Activated CD8-positive, alpha-beta T cell treated with anti-CD3 and anti-CD28 coated beads, Interleukin-2, amount 10 ng/mL, durations not matched to agents 7 days and 5 days (primary cell): ENCODE data around the gene SOX30. TPM values are rescaled to one million over a fixed set of nuclear protein-coding genes. Genes with fewer than 3 reads are reported as not detected.

Experiments used
- ATAC-seq: fragments of 150-1000 bp; cut with Tn5 transposase; one replicate; pipeline ENCODE4 v1.10.0; 2021; ENCODE audit warnings: moderate library complexity
- CTCF ChIA-PET: fragments of 350-600 bp; sonication (Branson Sonifier 250); formaldehyde crosslinking; loops from one replicate; lab custom pipeline; 2021; ENCODE audit warnings: antibody characterized with exemption; lab: Charles Lee
- POLR2A ChIA-PET: fragments of 350-600 bp; sonication (Branson Sonifier 250); formaldehyde crosslinking; loops from one replicate; lab custom pipeline; 2021; ENCODE audit warnings: antibody characterized with exemption; lab: Charles Lee
- DNase-seq: peaks from one replicate; pipeline ENCODE4 v3.0.0-alpha.2; 2020
- H3K27ac Mint-ChIP-seq: one replicate; pipeline ENCODE4 v1.8.0; 2021; ENCODE audit warnings: mild to moderate bottlenecking, mixed read lengths
- H3K27me3 Mint-ChIP-seq: one replicate; pipeline ENCODE4 v1.8.0; 2021; ENCODE audit warnings: low read depth, mixed read lengths
- H3K36me3 Mint-ChIP-seq: one replicate; pipeline ENCODE4 v1.8.0; 2021; ENCODE audit warnings: low read depth, mixed read lengths
- H3K4me1 Mint-ChIP-seq: one replicate; pipeline ENCODE4 v1.8.0; 2021; ENCODE audit warnings: low read depth, mixed read lengths
- H3K4me3 Mint-ChIP-seq: one replicate; pipeline ENCODE4 v1.8.0; 2021; ENCODE audit warnings: mild to moderate bottlenecking, mixed read lengths
- H3K9me3 Mint-ChIP-seq: one replicate; pipeline ENCODE4 v1.8.0; 2022; ENCODE audit warnings: mixed read lengths; ENCODE audit not compliant: insufficient read depth
- total RNA-seq, 2 experiments: library from RNA; stranded (reverse); gene quantifications; one replicate each; pipeline ENCODE4 v1.2.3, GENCODE V29; 2021

The SOX30 gene
- total RNA-seq, 2 experiments from 2014 or later: 0.10 to 0.11 TPM

DNA sequence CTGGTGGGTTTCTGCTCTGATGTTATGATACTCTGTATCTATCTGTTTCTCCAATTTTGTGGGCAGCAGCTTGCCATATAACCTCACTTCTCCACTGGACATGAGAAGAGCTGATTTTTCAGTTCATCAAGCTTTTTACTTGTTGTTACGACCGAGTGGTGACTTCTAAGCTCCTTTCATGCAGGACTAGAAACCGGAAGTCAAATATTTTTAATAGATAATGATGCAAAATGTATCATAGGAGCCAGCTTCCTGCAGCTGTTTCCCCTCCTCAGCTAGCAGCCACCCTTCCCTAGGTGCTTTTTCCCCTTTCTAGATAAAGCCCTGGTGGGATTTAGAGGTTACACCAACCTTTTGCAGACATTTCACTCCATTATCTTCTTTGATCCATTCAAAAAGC, 59.6 kb downstream of the SOX30 start:
- no peaks in the 10 kb centered on the region for H3K27me3 Mint-ChIP-seq
- ATAC-seq: no peak
- peaks cover 60% of the 10 kb centered on the region for H3K4me1 Mint-ChIP-seq
- H3K4me3 Mint-ChIP-seq: no peak overlapping the region
- no peak for DNase-seq
- peak overlapping the region; percentile 53 for H3K27ac Mint-ChIP-seq
- H3K36me3 Mint-ChIP-seq: peaks cover 18% of the 10 kb centered on the region
- ChIA-PET CTCF (interaction anchor here (1.0 to 2.0 kb wide), 3 partner anchors 12 to 150 kb away, joined by 3 to 7 read pairs (median 4); no protein-coding TSS in a partner anchor), POLR2A (interaction anchor here (1.0 to 1.4 kb wide), 2 partner anchors 15 to 52 kb away, joined by 3 read pairs; no protein-coding TSS in a partner anchor)
- H3K9me3 Mint-ChIP-seq: no peaks in the 10 kb centered on the region

DNA sequence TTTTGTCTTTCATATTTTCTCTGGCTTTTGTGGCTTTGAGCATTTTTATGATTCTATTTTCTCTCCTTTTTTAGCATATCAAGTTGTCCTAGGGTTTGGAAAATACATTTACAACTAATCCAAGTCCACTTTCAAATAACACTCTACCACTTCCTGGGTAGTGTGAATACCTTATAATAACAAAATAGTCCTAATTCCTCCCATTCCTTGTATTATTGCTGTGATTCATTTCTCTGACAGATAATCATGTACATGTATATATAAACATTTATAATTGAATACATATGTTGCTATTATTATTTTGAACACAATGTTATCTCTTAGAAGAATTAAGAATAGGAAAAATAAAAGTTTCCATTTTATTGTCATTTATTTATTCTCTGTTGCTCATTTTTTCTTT, 61.8 kb downstream of the SOX30 start:
- Mint-ChIP-seq H3K9me3 (no peaks in the 10 kb centered on the region), H3K27ac (no peak overlapping the region), H3K27me3 (no peaks in the 10 kb centered on the region), H3K36me3 (peaks cover 13% of the 10 kb centered on the region), H3K4me3 (no peak overlapping the region), H3K4me1 (peaks cover 39% of the 10 kb centered on the region)
- DNase-seq: no peak
- ChIA-PET POLR2A (no interaction called here), CTCF (no interaction called here)
- no peak for ATAC-seq

GRCh38 chr5:157584628-157585027, 67.6 kb downstream of the SOX30 start:
- ATAC-seq: no peak
- H3K36me3 Mint-ChIP-seq: peaks cover 2% of the 10 kb centered on the region
- H3K27ac Mint-ChIP-seq: no peak overlapping the region
- DNase-seq: no peak
- no peaks in the 10 kb centered on the region for H3K9me3 Mint-ChIP-seq
- H3K4me3 Mint-ChIP-seq: no peak overlapping the region
- POLR2A ChIA-PET: no interaction called here
- H3K27me3 Mint-ChIP-seq: no peaks in the 10 kb centered on the region
- CTCF ChIA-PET: interaction anchor here (1.1 to 1.3 kb wide), 2 partner anchors 12 to 159 kb away, joined by 3 to 8 read pairs; partner anchors contain the start of gene LSM11
- H3K4me1 Mint-ChIP-seq: peaks cover 26% of the 10 kb centered on the region

- Mint-ChIP-seq H3K9me3 (no peaks in the 10 kb centered on the region), H3K36me3 (peaks cover 2% of the 10 kb centered on the region), H3K27ac (peak overlapping the region; percentile 50), H3K27me3 (no peaks in the 10 kb centered on the region), H3K4me3 (peak overlapping the region; percentile 2), H3K4me1 (peaks cover 39% of the 10 kb centered on the region)
- CTCF ChIA-PET: interaction anchor here (0.9 to 1.0 kb wide), 2 partner anchors 12 to 135 kb away, joined by 3 read pairs; no protein-coding TSS in a partner anchor
- POLR2A ChIA-PET: interaction anchor here (0.7 kb wide), 1 partner anchor 151 kb away, joined by 3 read pairs; no protein-coding TSS in a partner anchor
- DNase-seq (no peak), ATAC-seq (peak; percentile 45)
Observed at GRCh38 chr5:157582731-157583620, 69.3 kb downstream of the SOX30 start.

DNA sequence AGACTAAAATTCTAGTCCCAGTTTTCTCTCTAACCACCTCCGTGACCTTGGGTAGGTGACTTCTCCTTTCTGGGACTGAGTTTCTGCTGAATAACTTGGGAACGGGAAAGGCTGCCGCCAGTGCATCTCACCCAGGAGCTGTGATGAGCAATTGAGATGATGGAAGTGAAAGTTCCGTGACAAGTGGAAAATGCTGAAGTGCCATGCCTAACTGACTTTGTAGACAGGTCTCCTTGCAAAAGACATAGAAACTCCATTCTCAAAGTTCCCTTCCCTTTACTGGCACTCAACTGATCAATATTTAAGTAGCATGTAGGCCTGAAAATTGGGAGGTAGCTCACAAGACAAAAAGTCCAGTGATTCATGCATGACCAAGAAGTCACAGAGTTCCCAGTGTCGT, 70.3 kb downstream of the SOX30 start:
- no peak for ATAC-seq
- Mint-ChIP-seq H3K27me3 (no peaks in the 10 kb centered on the region), H3K9me3 (no peaks in the 10 kb centered on the region), H3K4me3 (no peak overlapping the region), H3K27ac (peak overlapping the region; percentile 37), H3K36me3 (no peaks in the 10 kb centered on the region), H3K4me1 (peaks cover 42% of the 10 kb centered on the region)
- no peak for DNase-seq
- ChIA-PET POLR2A (interaction anchor here (0.7 kb wide), 1 partner anchor 150 kb away, joined by 3 read pairs; no protein-coding TSS in a partner anchor), CTCF (interaction anchor here (0.9 to 1.3 kb wide), 2 partner anchors 11 to 136 kb away, joined by 3 to 4 read pairs; no protein-coding TSS in a partner anchor)

GRCh38 chr5:157578079-157578780, 74.0 kb downstream of the SOX30 start:
- POLR2A ChIA-PET: no interaction called here

GRCh38 chr5:157576678-157577077, 75.6 kb downstream of the SOX30 start:
- ATAC-seq: no peak
- H3K4me3 Mint-ChIP-seq: no peak overlapping the region
- H3K4me1 Mint-ChIP-seq: peaks cover 62% of the 10 kb centered on the region
- no peak overlapping the region for H3K27ac Mint-ChIP-seq
- CTCF ChIA-PET: interaction anchor here (0.9 to 1.7 kb wide), 5 partner anchors 11 to 166 kb away, joined by 3 to 4 read pairs (median 3); partner anchors contain the start of gene LSM11
- no peaks in the 10 kb centered on the region for H3K9me3 Mint-ChIP-seq
- POLR2A ChIA-PET: no interaction called here
- no peak for DNase-seq
- H3K36me3 Mint-ChIP-seq: peaks cover 17% of the 10 kb centered on the region
- H3K27me3 Mint-ChIP-seq: peaks cover 6% of the 10 kb centered on the region

More at GRCh38 chr5:157578079-157578780, 74.0 kb downstream of the SOX30 start:
- Mint-ChIP-seq H3K27me3 (peaks cover 6% of the 10 kb centered on the region), H3K4me1 (peaks cover 62% of the 10 kb centered on the region), H3K9me3 (no peaks in the 10 kb centered on the region), H3K27ac (no peak overlapping the region), H3K36me3 (peaks cover 9% of the 10 kb centered on the region), H3K4me3 (no peak overlapping the region)
- ATAC-seq: no peak
- DNase-seq: no peak
- CTCF ChIA-PET: interaction anchor here (0.9 to 1.6 kb wide), 3 partner anchors 21 to 165 kb away, joined by 3 read pairs; no protein-coding TSS in a partner anchor

Other genes starting within 250 kb of the SOX30 start
- gene NIPAL4, start 192.2 kb downstream of the SOX30 start, total RNA-seq: not detected
- 10 to 100 TPM; 77.7 to 80.6 TPM for gene ADAM19, start 76.7 kb downstream of the SOX30 start, total RNA-seq
- gene C5orf52, start 19.1 kb upstream of the SOX30 start, total RNA-seq: not detected
- 10 to 100 TPM; 12.4 to 13.4 TPM for gene THG1L, start 79.0 kb upstream of the SOX30 start, total RNA-seq
- gene LSM11, start 91.3 kb upstream of the SOX30 start, total RNA-seq: 1 to 10 TPM; 5.7 to 5.8 TPM
- gene CLINT1, start 206.7 kb upstream of the SOX30 start, total RNA-seq: 10 to 100 TPM; 65.7 to 67.2 TPM